Measurements from ENCODE around the gene VGLL4. TPM values are rescaled to one million over a fixed set of nuclear protein-coding genes. Genes with fewer than 3 reads are reported as not detected.
"Not testable (repeated sequence)": the region's sequence is repeated elsewhere in the genome, so short reads cannot be mapped to it uniquely, and the experiment has no call there.

The VGLL4 gene
- total RNA-seq, 1 experiment from 2014 or later = 26.9 TPM

DNA sequence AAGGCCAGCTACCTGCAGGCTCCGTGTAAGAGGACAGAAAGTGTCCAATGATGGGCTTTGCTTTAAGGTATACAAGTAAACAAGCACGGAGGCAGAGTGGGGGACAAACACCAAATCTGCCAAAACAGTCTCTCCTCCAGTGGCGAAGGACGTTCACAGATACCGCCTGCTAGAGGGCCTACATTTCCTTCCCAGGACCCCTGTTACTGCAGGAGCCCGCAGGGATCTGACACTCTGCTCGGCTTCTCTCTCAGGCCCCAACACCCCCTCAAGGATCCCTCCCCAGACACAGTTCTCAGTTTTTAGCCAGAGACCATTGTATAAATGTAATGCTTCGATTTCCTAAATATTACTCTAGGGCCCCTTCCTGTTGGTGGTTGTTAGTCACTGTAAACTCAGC is 46.0 kb upstream of the VGLL4 start:
- Histone ChIP-seq H3K9ac (ENCODE audit: low read length) (no peak overlapping the region), H3K79me2 (ENCODE audit: insufficient read depth, low read length) (peaks cover 9% of the 10 kb centered on the region; the same call in 1 of the 2 replicates), H3K9me3 (ENCODE audit: control insufficient read depth in 1 of 2, insufficient read depth in 1 of 2, low read depth in 1 of 2, low read length in 2 of 2) (no peaks in the 10 kb centered on the region), H2AFZ (ENCODE audit: low read depth, low read length, poor library complexity, severe bottlenecking) (no peak overlapping the region), H3K9me2 (ENCODE audit: insufficient read depth) (no peaks in the 10 kb centered on the region), H3K27me3 (ENCODE audit: insufficient read depth, low read length) (no peaks in the 10 kb centered on the region), H3K4me3 (replicated peaks in 1 of 2; ENCODE audit: low read depth in 1 of 2, low read length in 2 of 2) (no peak overlapping the region), H3K27ac (ENCODE audit: low read depth, low read length) (no peak overlapping the region), H3K4me2 (ENCODE audit: low read length) (no peak overlapping the region), H3K4me1 (ENCODE audit: control insufficient read depth in 1 of 2, insufficient read depth in 2 of 2, low read length in 2 of 2) (peaks cover 0 to 9% of the 10 kb centered on the region in 2 experiments; a peak in 1 of 4 replicates), H4K20me1 (ENCODE audit: insufficient read depth) (peaks cover 7% of the 10 kb centered on the region; the same call in 1 of the 2 replicates), H3K36me3 (ENCODE audit: control insufficient read depth in 1 of 2, insufficient read depth in 2 of 2, low read length in 2 of 2) (no peaks in the 10 kb centered on the region)
- intact Hi-C loops (cut with micrococcal nuclease) = no loop called here
- RAD21 ChIA-PET (ENCODE audit: low non-redundant PET in 1 of 2, low total read pairs in 2 of 2, uncharacterized antibody in 2 of 2, unreplicated experiment in 2 of 2) = no interaction called here
- no TSS peak for BruUV-seq (replicated peaks)
- ATAC-seq = no peak
- TF ChIP-seq CBX3 (IDR thresholded peaks at IDR 0.05; ENCODE audit: low read depth) (no peak), RAD21 (IDR thresholded peaks at IDR 0.05; ENCODE audit: low read depth) (no peak), ELF1 (IDR thresholded peaks at IDR 0.05; ENCODE audit: borderline replicate concordance, low read depth) (no peak)
- no peak for DNase-seq (ENCODE audit: low read depth, low spot score)
- POLR2A ChIA-PET = no interaction called here
- CTCF ChIA-PET = no interaction called here

- H3K4me3 ChIP-seq (replicated peaks in 1 of 2; ENCODE audit: low read depth in 1 of 2, low read length in 2 of 2); H4K20me1 ChIP-seq (ENCODE audit: insufficient read depth); H3K9me3 ChIP-seq (ENCODE audit: control insufficient read depth in 1 of 2, insufficient read depth in 1 of 2, low read depth in 1 of 2, low read length in 2 of 2); H3K9me2 ChIP-seq (ENCODE audit: insufficient read depth); H3K9ac ChIP-seq (ENCODE audit: low read length); ATAC-seq; H3K27me3 ChIP-seq (ENCODE audit: insufficient read depth, low read length); H3K4me2 ChIP-seq (ENCODE audit: low read length); DNase-seq (ENCODE audit: low read depth, low spot score); RAD21 ChIA-PET (ENCODE audit: low non-redundant PET in 1 of 2, low total read pairs in 2 of 2, uncharacterized antibody in 2 of 2, unreplicated experiment in 2 of 2); H3K36me3 ChIP-seq (ENCODE audit: control insufficient read depth in 1 of 2, insufficient read depth in 2 of 2, low read length in 2 of 2); H3K27ac ChIP-seq (ENCODE audit: low read depth, low read length); intact Hi-C loops (cut with micrococcal nuclease); H3K4me1 ChIP-seq (ENCODE audit: control insufficient read depth in 1 of 2, insufficient read depth in 2 of 2, low read length in 2 of 2); POLR2A ChIA-PET; BruUV-seq (replicated peaks); H2AFZ ChIP-seq (ENCODE audit: low read depth, low read length, poor library complexity, severe bottlenecking); H3K79me2 ChIP-seq (ENCODE audit: insufficient read depth, low read length); CTCF ChIA-PET: not testable (repeated sequence)
These were observed 41.3 kb upstream of the VGLL4 start for GRCh38 chr3:11684980-11685379.

- H3K27me3 ChIP-seq (ENCODE audit: insufficient read depth, low read length) = no peaks in the 10 kb centered on the region
- BruUV-seq (replicated peaks) = no TSS peak
- POLR2A ChIA-PET = no interaction called here
- H2AFZ ChIP-seq (ENCODE audit: low read depth, low read length, poor library complexity, severe bottlenecking) = no peak overlapping the region
- DNase-seq (ENCODE audit: low read depth, low spot score) (no peak), ATAC-seq (no peak)
- CTCF ChIA-PET = no interaction called here
- H3K9me2 ChIP-seq (ENCODE audit: insufficient read depth) = no peaks in the 10 kb centered on the region
- H3K27ac ChIP-seq (ENCODE audit: low read depth, low read length) = no peak overlapping the region
- TF ChIP-seq MAX (IDR thresholded peaks at IDR 0.05) (no peak), ELF1 (IDR thresholded peaks at IDR 0.05; ENCODE audit: borderline replicate concordance, low read depth) (no peak), RAD21 (IDR thresholded peaks at IDR 0.05; ENCODE audit: low read depth) (no peak), SRF (IDR thresholded peaks at IDR 0.05; ENCODE audit: low read depth) (no peak), ZNF274 (IDR thresholded peaks at IDR 0.05; ENCODE audit: low read depth, low read length) (no peak), POLR2AphosphoS5 (IDR thresholded peaks at IDR 0.05; ENCODE audit: low read depth, low read length) (no peak)
- TF ChIP-seq, protein P1, sequence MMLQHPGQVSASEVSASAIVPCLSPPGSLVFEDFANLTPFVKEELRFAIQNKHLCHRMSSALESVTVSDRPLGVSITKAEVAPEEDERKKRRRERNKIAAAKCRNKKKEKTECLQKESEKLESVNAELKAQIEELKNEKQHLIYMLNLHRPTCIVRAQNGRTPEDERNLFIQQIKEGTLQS (IDR thresholded peaks at IDR 0.05) = no peak
- H3K4me1 ChIP-seq (ENCODE audit: control insufficient read depth in 1 of 2, insufficient read depth in 2 of 2, low read length in 2 of 2) = peaks cover 0 to 5% of the 10 kb centered on the region in 2 experiments; a peak in 1 of 4 replicates
- RAD21 ChIA-PET (ENCODE audit: low non-redundant PET in 1 of 2, low total read pairs in 2 of 2, uncharacterized antibody in 2 of 2, unreplicated experiment in 2 of 2) = no interaction called here
- intact Hi-C loops (cut with micrococcal nuclease) = no loop called here
- no peak overlapping the region for H3K4me3 ChIP-seq (replicated peaks in 1 of 2; ENCODE audit: low read depth in 1 of 2, low read length in 2 of 2)
- no peaks in the 10 kb centered on the region for H3K36me3 ChIP-seq (ENCODE audit: control insufficient read depth in 1 of 2, insufficient read depth in 2 of 2, low read length in 2 of 2)
- no peaks in the 10 kb centered on the region for H3K9me3 ChIP-seq (ENCODE audit: control insufficient read depth in 1 of 2, insufficient read depth in 1 of 2, low read depth in 1 of 2, low read length in 2 of 2)
- H3K79me2 ChIP-seq (ENCODE audit: insufficient read depth, low read length) = no peaks in the 10 kb centered on the region; the same call in 1 of the 2 replicates
- H3K4me2 ChIP-seq (ENCODE audit: low read length) = no peak overlapping the region
- H3K9ac ChIP-seq (ENCODE audit: low read length) = no peak overlapping the region
- 0 out of 2 replicates have a peak, but pooled peaks cover 3% of the 10 kb centered on the region for H4K20me1 ChIP-seq (ENCODE audit: insufficient read depth)
These were observed 36.8 kb upstream of the VGLL4 start for GRCh38 chr3:11680509-11680908.
